Right ventricle myocardium superior (tissue), 1 donor: ENCODE data around the gene B3GAT3. TPM values are rescaled to one million over a fixed set of nuclear protein-coding genes. Genes with fewer than 3 reads are reported as not detected.
"Not testable (repeated sequence)": the region's sequence is repeated elsewhere in the genome, so short reads cannot be mapped to it uniquely, and the experiment has no call there.

Source experiments
- ATAC-seq: fragments of 200-7000 bp; cut with Tn5 transposase; one replicate; pipeline ENCODE4 v1.9.1; 2020; ENCODE audit warnings: mild to moderate bottlenecking; ENCODE audit not compliant: poor library complexity
- DNase-seq: peaks from one replicate; pipeline ENCODE4 v3.0.0-alpha.2; 2020
- intact Hi-C: fragments of 100-400 bp; cut with DNase I; formaldehyde crosslinking; loops from one replicate; pipeline ENCODE4 v1.11.2; 2022
- long read RNA-seq: library from polyadenylated mRNA; unstranded; transcript quantifications from one replicate; pipeline ENCODE4 v2.0.0, GENCODE V29; 2021
- total RNA-seq: library from RNA; stranded (reverse); fragmentation: NEBNext Ultra II Directional; extraction: Animal tissue kit (Norgen Biotek cat#: 25700); gene quantifications from one replicate; pipeline ENCODE4 v1.2.1, GENCODE V29; 2021
- donor health status: DM: no; HTN: yes; CAD: no; lungs with severe emphysema.

Gene B3GAT3
- total RNA-seq: 11.6 TPM
- long read RNA-seq, transcript B3GAT3-201 (5 exons, 1,641 nt): major isoform, 19 of 27 reads
- long read RNA-seq, partial matches to known transcripts: 3 of 27 reads
- long read RNA-seq, other reads (novel, unspliced or antisense): 4 of 27 reads

DNA sequence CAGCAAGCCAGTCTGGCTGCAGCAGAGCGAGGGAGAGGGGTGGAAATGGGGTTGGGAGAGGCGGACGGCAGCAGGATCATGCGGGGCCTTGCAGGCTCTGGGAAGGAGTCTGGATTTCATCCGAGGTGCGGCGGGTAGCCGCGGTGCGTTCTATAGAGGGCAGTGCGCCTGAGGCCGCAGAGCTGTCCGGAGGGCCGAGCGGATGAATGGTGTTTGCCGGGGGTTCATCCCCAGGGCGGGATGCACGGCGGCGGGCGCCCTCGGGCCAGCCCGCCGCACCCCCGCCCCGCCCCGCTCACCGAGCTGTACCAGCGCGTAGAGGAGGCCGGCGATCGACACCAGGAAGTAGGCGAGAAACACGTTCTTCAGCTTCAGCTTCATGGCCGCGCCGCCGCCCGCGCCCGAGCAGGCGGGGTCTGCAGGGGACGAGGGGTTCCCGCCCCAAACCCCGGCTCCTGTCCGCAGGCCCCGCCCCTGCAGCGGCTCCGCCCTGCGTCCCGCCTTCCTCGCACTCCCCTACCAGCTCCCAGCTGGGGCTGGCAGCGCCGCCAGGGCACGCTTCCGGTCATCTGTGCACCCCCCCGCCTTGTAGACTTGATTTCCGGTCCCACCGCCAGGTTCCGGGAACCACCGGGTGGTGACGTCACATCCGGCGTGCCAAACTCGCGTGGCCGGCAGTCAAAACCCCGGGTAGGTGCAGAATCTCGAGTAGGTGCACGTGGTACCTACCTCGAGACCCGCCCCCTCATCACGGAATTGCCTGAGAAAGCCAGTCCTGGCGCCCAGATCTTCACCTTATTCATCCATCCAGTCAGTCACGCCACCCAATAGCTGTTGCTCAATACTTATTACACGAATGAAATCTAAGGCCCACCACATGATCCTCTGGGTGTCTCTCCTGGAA, at the start of gene B3GAT3:
TSS of gene B3GAT3 (minus strand) at position 420 of the 904 bp plus-strand sequence. CDS start at position 381, 39 bp downstream.
- ATAC-seq: peak; percentile 99
- intact Hi-C loops: no loop called here
- DNase-seq: peak; percentile 99

- intact Hi-C loops: no loop called here
- peak; percentile 32 for ATAC-seq
Measured at GRCh38 chr11:62671236-62671607, 49.4 kb upstream of the B3GAT3 start.

DNA sequence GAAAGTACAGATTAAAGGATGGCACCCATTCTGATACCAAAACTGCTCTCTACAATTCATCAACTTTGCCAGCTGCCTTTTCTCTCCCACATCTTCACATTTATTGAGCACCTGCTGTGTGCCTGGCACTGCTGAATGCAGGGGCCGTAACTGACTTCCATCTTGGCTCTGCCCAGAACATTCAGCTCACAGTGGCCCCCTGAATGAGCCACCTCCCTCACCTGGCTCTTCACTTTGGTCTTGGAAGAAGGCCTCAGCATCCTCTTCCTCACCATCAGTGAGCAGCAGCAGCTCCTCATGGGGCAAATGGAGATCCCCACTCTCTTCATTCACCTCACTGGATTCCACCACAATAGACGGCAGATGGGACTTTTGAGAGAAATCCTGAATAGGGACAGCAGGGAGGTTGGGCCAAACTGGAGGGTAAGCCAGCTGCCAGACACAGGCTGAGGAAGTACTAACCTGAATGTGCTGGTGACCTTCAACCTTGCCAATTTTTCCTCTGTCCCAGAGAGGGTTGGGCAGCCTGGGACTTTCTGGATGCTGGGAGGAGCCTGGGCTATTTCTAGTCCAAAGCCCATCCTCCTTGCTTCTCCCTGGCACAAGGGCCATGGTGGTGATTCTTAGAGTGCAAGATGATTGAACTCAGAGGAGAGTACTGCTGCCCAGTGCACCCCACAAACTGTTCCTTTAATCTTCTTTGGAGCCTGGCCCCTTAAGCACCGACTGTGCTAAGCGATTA, 47.8 kb upstream of the B3GAT3 start:
- intact Hi-C loops: no loop called here
- DNase-seq (no peak), ATAC-seq (no peak)

More at GRCh38 chr11:62671236-62671607, 49.4 kb upstream of the B3GAT3 start:
- DNase-seq: no peak

- intact Hi-C loops: no loop called here
- ATAC-seq (no peak), DNase-seq (no peak)
Measured at GRCh38 chr11:62667460-62667859, 45.7 kb upstream of the B3GAT3 start.

- intact Hi-C loops: no loop called here
- ATAC-seq (peak; percentile 4), DNase-seq (no peak)
Measured at GRCh38 chr11:62666259-62666926, 44.6 kb upstream of the B3GAT3 start.

DNA sequence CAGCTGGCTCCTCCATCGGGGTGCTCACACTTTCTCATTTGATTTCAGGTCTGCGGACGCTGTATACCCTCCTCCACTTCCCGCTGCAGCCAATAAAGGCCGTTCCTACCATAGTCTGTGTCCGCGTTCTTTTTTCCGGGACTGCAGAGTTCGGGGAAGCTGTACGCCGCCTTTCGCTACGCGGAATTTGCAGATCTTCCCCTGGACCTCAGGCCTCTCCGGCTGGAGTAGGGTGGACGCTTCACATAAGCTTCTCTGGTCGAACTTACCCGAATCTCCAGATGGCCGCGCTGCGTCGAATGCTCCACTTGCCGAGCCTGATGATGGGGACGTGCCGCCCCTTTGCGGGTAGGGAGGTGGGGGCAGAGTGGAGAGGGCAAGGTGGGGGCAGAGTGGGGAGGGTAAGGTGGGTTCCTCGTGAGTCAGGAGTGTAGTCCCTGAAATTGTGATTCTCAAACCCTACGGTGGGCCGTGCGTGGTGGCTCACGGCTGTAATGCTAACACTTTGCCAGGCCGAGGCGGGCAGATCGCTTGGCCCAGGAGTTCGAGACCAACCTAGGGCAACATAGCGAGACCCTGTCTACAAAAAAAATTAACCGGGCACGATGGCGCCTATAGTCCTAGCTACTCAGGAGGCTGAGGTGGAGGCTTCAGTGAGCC, 43.9 kb upstream of the B3GAT3 start:
- DNase-seq: peak; percentile 73
- ATAC-seq: peak; percentile 47
- intact Hi-C loops: no loop called here

GRCh38 chr11:62665075-62665598, 43.4 kb upstream of the B3GAT3 start, which contains the start of the genes C11orf98 and CSKMT:
Gene C11orf98, minus strand, starts transcription at chr11:62665210. Its CDS starts 41 bp downstream, at chr11:62665169.
Gene CSKMT, plus strand, starts transcription at chr11:62665312. Its CDS starts 568 bp downstream, at chr11:62665880.
- peak; percentile 98 for ATAC-seq
- peak; percentile 96 for DNase-seq
- intact Hi-C loops: no loop called here

GRCh38 chr11:62664405-62665074, 42.8 kb upstream of the B3GAT3 start:
- DNase-seq (no peak), ATAC-seq (peak; percentile 32)
- intact Hi-C loops: no loop called here

DNA sequence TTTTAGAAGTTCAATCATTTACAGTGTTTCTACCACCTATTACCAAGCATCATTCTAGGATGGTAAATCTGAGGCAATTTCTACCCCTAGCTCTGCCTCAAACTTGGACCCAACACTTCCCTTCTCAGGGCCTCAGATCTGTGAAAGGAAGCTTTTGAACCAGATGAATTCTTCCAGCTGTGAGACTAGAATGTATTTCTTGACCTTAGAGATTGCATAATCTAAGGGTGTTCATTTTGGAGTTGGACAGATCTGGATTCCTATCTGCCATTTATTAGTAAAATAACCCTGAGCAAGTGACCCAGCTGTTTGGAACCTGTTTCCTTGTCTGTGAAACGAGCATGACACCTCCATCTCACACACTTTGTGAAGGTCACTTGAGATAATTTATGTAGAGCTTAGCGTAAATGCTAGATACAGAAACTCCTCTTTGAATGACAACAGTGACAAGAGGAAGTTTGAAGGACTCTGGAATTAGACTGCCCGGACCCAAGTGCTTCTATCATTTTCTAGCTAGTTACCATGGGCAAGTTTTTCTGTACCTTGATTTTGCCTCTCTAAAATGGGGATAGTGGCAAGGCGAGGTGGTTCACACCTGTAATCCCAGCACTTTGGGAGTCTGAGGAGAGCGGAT, 35.1 kb upstream of the B3GAT3 start:
- ATAC-seq (no peak), DNase-seq (no peak)
- intact Hi-C loops: no loop called here

DNA sequence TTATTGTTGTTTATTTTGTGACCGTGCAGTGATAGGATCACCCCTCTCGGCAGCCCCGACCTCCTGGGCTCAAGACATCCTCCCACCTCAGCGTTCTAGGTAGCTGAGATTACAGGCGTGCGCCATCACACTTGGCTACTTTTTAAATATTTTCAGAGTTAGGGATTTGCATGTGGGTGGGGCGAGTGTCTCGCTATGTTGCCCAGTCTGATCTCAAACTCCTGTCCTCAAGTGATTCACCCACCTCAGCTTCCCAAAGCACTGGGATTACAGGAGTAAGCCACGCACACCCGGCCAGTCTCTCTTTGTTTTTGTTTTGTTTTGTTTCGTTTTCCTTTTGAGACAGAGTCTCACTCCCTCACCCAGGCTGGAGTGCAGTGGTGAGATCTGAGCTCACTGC, 32.5 kb upstream of the B3GAT3 start:
- ATAC-seq (no peak), DNase-seq (no peak)
- intact Hi-C loops: no loop called here

DNA sequence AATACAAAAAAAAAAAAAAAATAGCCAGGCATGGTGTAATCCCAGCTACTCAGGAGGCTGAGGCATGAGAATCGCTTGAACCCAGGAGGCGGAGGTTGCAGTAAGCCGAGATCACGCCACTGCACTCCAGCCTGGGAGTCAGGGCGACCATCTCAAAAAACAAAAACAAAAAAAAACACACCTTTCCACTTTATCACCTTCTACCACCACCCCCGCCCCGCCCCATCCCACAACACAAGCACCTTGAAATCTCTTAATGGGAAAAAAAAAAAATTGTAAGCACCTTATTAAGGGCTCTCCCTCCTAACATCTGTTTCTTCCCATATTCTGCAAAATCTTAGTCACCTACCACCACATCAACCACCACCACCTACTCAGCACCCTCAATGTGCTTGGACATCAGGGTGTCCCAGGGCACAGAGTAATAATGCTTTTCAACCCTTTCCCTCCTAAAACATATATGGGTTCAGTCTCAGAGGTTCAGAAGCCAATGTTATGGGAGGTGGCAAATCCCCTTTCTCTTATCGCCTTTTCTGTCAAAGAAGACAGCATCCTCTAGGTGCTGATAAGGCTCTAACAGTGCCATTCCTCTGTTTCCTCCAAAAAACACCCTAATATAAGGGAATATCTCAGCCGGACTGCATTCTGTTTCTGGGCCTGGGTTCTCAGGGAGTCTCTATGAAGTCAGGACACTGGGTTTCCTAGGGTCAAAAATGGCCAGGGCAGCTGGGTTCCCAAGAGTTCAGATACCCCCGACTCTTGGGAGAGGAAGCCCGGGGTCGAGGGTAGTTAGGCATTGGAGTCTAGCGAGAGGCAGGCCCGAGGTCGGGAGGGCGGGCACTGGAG, 30.6 kb upstream of the B3GAT3 start:
- no peak for DNase-seq
- intact Hi-C loops: no loop called here
- no peak for ATAC-seq

- DNase-seq, ATAC-seq, intact Hi-C loops: not testable (repeated sequence)
Measured at GRCh38 chr11:62650283-62650682, 28.5 kb upstream of the B3GAT3 start.

GRCh38 chr11:62649486-62649885, 27.7 kb upstream of the B3GAT3 start:
- ATAC-seq (no peak), DNase-seq (no peak)
- intact Hi-C loops: no loop called here

DNA sequence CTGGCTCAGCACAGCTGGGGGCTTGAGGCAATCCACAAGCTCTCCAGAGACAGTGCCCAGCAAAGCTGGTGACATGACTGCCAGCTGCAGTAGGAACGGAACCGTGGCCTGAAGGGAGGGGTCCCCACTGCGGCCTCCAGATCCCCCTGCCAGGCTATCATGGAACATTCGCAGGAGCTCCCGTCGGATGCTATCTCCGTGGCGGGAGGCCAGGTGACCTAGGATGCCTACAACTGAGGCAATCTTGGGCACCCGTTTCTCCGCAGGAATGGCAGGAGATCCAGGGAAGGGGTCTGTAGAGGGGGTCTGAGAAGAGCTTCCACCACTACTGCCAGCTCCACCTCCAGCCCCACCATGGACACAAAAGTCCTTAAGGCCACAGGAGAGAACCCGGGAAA, 27.2 kb upstream of the B3GAT3 start:
- intact Hi-C loops: no loop called here
- ATAC-seq: no peak
- DNase-seq: no peak

GRCh38 chr11:62648185-62648966, 26.6 kb upstream of the B3GAT3 start:
- ATAC-seq: no peak
- intact Hi-C loops: no loop called here
- no peak for DNase-seq

GRCh38 chr11:62647609-62648005, 25.8 kb upstream of the B3GAT3 start:
- DNase-seq (no peak), ATAC-seq (no peak)
- intact Hi-C loops: no loop called here
